Dermis microvascular lymphatic vessel endothelial cell (primary cell): ENCODE measurements around the gene PFKL. TPM values are rescaled to one million over a fixed set of nuclear protein-coding genes. Genes with fewer than 3 reads are reported as not detected.

Source experiments
- DNase-seq, 2 donors: peaks; one replicate each; pipeline versions ENCODE4 v3.0.0 to v3.0.0-alpha.2; 2010; ENCODE audit warnings: low read depth in 2 of 2
- total RNA-seq: library from RNA; depleted of rRNA; stranded (reverse); fragments of >200 nt; gene quantifications from 2 replicates; pipeline ENCODE4 v1.2.1, GENCODE V29; 2014

Gene PFKL
- total RNA-seq, 1 donor from 2014 or later, result 240 TPM

GRCh38 chr21:44312716-44313115, 12.9 kb downstream of the PFKL start:
- DNase-seq, result no peak

- no peak for DNase-seq
Observed at GRCh38 chr21:44313451-44313850, 13.6 kb downstream of the PFKL start.

DNA sequence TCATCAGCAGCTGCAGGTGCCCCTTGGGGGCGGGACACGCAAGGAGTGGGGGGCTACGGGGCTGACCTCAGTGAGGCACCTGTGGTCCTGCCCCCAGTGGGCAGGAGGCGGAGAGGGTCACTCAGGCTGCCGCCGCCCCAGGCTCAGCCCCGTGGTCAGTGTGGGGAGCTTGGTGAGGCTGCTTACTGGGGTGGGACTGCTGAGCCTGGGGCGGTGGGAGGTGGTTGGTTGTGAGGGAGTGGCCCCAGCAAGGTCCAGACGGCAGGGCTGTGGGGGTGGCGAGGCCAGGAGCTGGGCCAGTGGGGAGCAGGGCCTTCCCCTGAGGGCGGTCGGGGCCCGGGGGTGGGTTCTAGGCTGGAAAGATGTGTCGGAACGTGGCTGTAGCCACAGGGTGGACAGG, 14.3 kb downstream of the PFKL start:
- DNase-seq, result no peak

- DNase-seq, result no peak
Observed at GRCh38 chr21:44314561-44314960, 14.7 kb downstream of the PFKL start.

GRCh38 chr21:44315691-44316203, 15.9 kb downstream of the PFKL start:
- DNase-seq, result no peak

DNA sequence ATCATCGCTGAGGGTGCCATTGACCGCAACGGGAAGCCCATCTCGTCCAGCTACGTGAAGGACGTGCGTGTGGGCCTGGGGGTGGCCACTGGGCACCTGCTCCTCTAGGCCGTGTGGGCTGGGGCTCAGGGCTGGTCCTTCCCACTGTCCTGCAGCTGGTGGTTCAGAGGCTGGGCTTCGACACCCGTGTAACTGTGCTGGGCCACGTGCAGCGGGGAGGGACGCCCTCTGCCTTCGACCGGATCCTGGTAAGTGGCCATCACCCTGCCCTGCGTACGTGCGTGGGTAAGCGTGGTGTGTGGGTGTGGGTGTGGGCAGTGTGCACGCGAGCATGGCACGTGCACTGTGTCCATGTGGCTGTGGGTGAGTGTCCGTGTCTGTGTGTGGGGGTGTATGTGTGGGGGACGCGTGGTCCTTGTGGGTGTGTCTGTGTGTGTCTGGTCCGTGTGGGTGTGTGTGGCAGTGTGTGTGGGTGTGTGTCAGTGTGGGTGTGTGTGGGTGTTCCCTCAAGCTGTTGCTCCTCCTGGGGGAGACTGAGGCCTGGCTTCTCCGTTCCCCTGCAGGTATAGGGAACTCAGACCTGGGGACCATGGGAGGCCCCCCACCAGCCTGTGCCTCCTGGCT, 16.5 kb downstream of the PFKL start:
- DNase-seq, result no peak

DNA sequence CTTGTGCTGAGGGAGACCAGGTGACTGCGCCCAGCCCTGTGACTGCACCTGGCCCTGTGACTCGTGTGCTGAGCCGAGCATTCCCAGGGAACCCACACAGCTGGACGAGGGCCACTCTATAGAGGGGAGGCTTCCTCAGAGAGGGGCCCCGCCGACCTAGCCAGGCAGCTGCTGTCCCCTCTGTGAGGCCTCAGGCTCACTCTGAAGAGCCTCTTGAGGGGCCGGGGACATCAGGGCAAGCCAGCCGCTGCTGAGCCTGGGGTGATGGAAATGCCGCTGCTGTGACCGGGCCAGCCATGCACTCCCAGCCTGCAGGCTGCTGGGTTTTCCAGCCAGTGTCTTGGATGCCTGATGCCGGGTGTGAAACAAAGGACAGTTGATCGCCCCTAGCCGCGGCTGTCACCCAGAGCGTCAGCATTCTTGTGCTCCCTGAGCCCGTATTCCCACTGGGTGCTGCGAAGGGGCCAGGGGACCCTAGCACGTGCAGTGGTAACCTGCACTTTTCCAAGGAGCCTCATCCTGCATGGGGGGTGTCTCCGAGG, 17.5 kb downstream of the PFKL start:
- DNase-seq, result no peak

- DNase-seq, result no peak
Observed at GRCh38 chr21:44317871-44318270, 18.0 kb downstream of the PFKL start.

DNA sequence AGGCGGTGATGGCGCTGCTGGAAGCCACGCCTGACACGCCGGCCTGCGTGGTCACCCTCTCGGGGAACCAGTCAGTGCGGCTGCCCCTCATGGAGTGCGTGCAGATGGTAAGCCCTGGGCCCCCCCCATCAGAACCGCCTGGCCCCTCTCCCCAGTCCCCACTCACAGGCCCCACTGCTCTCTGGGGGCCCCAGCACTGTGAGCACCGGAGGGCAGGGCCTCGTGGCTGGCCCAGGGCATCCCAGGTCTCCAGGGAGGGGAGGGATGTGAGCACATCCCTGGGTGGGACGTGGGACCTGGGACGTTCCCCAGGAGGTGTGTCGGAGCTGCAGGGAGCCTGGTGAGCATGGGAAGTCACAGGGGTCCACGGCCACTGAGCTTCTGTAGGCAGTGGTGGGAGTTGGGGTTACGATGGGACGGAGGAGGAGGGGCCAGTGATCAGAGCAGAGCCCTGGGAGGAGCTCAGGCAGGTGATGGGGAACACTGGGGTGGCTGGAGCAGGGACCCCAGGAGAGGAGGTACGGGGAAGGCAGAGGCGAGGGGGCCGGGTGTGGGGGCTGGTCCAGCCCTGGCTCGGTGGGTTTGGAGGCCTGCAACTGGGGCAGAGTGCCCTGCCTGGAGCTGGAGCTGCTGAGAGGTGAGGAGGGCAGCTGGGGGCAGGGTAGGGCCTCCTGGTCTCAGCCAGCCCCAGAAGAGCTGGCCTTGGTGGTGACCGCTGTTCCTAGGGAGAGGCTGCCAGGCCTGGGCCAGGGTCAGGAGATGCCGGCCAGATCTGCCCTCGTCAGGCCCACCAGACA, 18.8 kb downstream of the PFKL start:
- DNase-seq, result no peak

DNA sequence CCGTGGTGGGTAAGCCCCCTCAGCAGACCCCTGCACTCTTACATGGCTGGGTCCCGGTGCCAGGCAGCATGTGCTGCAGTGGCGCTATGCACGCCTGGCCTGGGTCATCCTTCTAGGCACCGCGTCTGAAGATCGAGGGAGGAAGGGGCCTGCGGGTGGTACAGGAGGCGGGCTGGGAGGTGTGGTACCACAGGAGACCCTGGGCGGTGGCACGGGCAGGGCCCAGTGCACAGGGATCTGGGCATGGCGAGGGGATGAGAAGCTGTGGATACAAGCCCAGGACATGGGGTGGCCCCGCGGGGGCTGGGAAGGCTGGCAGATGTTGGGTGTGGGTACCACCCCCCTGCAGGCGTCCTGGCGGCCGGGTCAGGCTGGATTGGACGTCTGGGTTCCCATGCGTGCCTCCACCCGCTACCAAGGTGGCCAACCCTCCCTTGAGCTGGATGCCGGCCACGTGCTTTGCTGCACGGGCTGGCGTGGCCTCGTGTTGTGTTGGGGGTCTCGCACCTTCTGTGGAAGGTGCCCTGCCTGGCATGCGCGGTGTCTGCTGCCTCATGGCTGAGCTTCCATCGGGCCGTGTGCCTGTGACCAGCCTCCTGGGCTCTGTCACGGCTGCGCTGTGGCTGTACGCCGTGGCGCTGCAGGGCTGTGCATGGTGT, 19.7 kb downstream of the PFKL start:
- DNase-seq, result no peak

DNA sequence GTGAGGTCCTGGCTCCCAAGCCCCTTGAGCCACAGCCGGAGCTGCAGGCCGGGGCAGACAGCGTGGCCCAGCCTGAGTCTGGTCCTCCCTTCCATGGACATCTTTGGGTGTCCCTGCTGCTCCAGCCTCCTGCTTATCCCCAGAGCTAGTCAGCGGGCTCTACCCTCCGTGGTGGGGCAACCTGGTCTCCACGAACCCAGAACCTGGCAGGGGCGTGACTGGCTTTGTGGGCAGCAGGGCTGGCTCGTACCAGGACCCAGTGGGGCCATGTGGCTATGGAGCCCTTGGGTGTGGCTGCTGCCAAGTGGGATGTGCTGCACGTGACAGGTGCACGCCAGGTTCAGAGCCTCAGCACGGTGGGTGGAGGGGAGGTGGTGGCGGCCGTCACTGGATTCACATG, 21.0 kb downstream of the PFKL start:
- no peak for DNase-seq

DNA sequence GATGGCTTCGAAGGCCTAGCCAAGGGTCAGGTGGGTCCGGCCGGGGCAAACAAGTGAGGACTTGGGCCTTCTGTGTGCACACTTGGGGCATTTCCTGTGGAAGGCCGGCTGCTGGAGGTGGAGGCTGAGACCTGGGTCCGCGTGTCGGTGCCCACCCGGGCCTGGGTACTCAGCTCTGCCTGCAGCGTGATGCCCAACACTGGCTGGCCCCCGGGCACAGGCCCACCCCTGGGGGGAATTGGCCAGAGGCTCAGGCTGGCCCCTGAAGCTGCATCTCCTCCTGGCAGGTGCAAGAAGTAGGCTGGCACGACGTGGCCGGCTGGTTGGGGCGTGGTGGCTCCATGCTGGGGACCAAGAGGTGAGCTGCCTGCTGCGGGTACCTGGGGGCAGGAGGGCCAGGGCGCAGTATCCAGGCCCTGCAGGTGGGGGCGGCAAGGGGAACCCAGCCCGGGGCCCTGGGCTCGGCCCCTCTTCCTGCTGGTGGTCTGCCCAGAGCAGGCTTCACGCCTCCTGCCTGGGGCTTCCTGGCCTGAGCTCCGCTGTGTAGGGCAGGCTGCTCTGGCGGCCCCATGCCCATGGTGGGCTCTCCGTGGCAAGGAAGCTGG, 22.1 kb downstream of the PFKL start:
- no peak for DNase-seq

DNA sequence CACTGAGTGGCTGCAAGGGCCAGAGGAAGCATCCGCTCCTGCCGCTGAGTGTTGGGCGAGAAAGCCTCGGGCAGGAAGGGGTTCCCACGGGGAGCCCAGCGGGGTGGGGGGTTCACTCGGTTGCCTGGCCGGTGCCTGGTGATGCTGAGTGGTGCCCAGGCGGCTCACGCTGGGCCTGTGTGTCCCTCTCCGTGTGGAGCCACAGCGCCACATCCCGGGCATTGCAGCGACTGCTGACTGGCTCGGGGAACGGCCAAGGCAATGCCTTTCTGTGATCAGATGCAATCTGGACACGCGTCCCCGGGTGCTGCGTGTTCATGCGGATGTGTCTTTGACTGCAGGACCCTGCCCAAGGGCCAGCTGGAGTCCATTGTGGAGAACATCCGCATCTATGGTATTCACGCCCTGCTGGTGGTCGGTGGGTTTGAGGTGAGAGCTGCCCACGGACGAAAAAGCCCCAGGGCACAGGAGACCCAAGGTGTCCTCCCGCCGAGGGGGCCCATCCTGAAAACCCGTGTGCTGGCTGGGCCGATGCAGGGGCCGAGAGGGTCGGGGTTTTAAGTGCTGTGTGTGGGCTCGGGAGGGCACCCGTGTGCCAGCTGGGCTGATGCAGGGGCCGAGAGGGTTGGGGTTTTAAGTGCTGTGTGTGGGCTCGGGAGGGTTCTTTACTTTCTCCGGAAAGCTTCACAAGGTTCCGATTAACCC, 22.9 kb downstream of the PFKL start:
- no peak for DNase-seq

- no peak for DNase-seq
Observed at GRCh38 chr21:44323591-44323990, 23.7 kb downstream of the PFKL start.

DNA sequence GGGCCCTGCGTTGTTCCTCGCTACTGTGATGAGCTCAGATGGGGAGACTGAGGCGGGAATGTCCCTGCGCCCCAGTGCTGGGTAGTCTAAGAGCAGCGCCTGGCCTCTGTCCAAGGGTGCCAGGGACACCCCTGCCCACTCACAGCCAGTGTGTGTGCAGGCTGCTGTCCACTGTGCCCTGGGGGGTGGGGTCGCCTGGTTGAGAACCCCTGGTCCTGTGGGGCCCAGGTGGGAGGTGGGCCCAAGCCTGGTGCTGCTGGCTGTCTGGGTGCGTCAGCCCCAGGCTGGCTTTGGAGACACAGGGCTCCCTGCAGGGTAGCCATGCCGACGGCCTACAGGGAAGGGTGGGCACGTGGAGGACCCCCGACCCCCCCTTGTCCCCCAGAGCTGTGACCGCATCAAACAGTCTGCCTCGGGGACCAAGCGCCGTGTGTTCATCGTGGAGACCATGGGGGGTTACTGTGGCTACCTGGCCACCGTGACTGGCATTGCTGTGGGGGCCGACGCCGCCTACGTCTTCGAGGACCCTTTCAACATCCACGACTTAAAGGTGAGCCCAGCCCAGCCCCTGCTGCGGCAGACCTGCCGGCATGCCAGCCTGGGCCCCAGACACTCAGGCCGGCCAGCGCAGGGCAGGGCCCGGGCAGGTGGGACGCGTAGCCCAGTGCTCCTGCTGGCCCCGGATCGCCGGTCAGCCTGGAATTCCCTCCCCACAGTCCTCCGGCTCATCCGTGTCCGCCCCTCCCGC, 24.4 kb downstream of the PFKL start:
- DNase-seq, result no peak

DNA sequence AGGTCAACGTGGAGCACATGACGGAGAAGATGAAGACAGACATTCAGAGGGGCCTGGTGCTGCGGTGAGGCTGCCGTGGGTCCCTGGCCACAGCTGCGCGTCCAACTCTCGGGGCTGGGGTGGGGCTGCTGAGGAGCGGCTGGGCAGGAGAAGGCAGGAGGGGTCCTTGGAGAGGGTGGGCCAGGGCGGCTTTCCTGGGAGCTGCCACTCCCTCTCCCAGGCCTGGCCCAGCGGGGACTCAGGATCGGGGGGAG, 24.9 kb downstream of the PFKL start:
- no peak for DNase-seq

GRCh38 chr21:44325386-44326271, 25.8 kb downstream of the PFKL start:
- DNase-seq, result no peak

DNA sequence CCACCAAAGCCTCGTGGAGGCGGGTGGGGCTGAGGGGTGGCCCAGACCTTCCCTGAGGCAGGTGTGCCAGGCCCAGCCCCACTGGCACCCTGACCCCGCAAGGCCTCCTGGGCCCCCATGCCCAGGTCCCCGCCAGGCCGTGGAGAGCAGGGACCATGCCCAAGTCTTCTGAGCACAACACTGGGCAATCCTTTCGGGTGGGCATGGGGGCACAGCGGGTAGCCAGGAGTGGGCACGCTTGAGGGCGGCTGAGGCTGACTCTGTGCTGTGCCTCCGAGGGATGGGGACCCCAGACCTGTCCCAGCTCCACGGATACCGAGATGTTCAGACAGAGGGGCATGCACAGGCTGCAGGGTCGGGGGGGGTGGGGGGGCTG, 26.4 kb downstream of the PFKL start:
- DNase-seq, result no peak

GRCh38 chr21:44326716-44327602, 27.1 kb downstream of the PFKL start:
- DNase-seq, result no peak
